PC-9 (cell line): ENCODE data around the gene TBX3.

Experiments used
- CTCF ChIP-seq: fragments of 200-600 bp; sonication (generic); conservative IDR thresholded peaks from 2 replicates; pipeline ENCODE4 v1.6.1; 2017; ENCODE audit warnings: mixed run types, antibody characterized with exemption, mild to moderate bottlenecking, moderate library complexity
- EZH2 ChIP-seq: fragments of 200-600 bp; sonication (generic); IDR thresholded peaks from 2 replicates; pipeline ENCODE4 v1.8.0; 2017; ENCODE audit warnings: antibody characterized with exemption, low read depth

GRCh38 chr12:114710151-114710550, 26.2 kb upstream of the TBX3 start:
- TF ChIP-seq EZH2, result no peak
- TF ChIP-seq CTCF, result no peak
